Measurements from ENCODE around the gene NOX3. TPM values are rescaled to one million over a fixed set of nuclear protein-coding genes. Genes with fewer than 3 reads are reported as not detected.

The NOX3 gene
- total and polyA plus RNA-seq, 4 donors = not detected

DNA sequence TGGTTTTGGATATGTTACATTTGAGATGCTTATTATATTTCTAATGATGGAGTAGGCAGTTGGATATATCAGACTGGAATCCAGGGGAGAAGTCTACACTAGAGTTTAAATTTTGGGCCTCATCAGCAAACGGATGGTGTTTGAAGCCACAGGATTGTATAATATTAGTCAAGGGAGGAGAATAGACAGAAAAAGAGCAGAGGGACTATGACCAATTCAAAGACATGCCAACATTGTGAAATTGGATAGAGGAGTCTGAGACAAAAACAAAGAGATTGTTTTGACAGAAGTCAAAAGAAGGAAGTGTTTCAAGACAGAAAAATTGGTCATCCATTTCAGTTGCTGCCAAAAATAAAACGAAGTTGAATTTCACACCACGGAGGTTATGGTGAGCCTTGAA is 66.5 kb downstream of the NOX3 start:
- no peak overlapping the region for H3K27ac ChIP-seq (ENCODE audit: low read depth in 1 of 2, low read length in 1 of 2)
- ATAC-seq (ENCODE audit: insufficient read depth, low FRiP score) (no peak), DNase-seq (no peak)
- no peaks in the 10 kb centered on the region for H3K9me3 ChIP-seq (ENCODE audit: control insufficient read depth in 4 of 4, insufficient read depth in 3 of 4, low read length in 3 of 4)
- 60 to 72% methylated on average over 3 of the region's 3 CpGs for WGBS, 2 donors
- no peaks in the 10 kb centered on the region for H3K36me3 ChIP-seq (ENCODE audit: control insufficient read depth in 4 of 4, insufficient read depth in 4 of 4, low read length in 4 of 4)
- TF ChIP-seq, protein P1, sequence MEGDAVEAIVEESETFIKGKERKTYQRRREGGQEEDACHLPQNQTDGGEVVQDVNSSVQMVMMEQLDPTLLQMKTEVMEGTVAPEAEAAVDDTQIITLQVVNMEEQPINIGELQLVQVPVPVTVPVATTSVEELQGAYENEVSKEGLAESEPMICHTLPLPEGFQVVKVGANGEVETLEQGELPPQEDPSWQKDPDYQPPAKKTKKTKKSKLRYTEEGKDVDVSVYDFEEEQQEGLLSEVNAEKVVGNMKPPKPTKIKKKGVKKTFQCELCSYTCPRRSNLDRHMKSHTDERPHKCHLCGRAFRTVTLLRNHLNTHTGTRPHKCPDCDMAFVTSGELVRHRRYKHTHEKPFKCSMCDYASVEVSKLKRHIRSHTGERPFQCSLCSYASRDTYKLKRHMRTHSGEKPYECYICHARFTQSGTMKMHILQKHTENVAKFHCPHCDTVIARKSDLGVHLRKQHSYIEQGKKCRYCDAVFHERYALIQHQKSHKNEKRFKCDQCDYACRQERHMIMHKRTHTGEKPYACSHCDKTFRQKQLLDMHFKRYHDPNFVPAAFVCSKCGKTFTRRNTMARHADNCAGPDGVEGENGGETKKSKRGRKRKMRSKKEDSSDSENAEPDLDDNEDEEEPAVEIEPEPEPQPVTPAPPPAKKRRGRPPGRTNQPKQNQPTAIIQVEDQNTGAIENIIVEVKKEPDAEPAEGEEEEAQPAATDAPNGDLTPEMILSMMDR (IDR thresholded peaks at IDR 0.05; ENCODE audit: control extremely low read depth, extremely low read depth) = no peak
- H3K4me3 ChIP-seq = no peak overlapping the region
- H3K27me3 ChIP-seq (ENCODE audit: control insufficient read depth in 3 of 3, insufficient read depth in 3 of 3, low read length in 2 of 3) = no peaks in the 10 kb centered on the region
- H3K9ac ChIP-seq (ENCODE audit: insufficient read depth in 1 of 2, low read length in 2 of 2) = no peak overlapping the region
- H3K4me1 ChIP-seq (ENCODE audit: control insufficient read depth in 5 of 5, insufficient read depth in 5 of 5, low read length in 5 of 5) = no peaks in the 10 kb centered on the region

GRCh38 chr6:155388591-155388990 is 67.0 kb downstream of the NOX3 start:
- H3K9me3 ChIP-seq (ENCODE audit: control insufficient read depth in 4 of 4, insufficient read depth in 3 of 4, low read length in 3 of 4) = no peaks in the 10 kb centered on the region
- H3K27me3 ChIP-seq (ENCODE audit: control insufficient read depth in 3 of 3, insufficient read depth in 3 of 3, low read length in 2 of 3) = no peaks in the 10 kb centered on the region
- no peak for ATAC-seq (ENCODE audit: insufficient read depth, low FRiP score)
- H3K4me1 ChIP-seq (ENCODE audit: control insufficient read depth in 5 of 5, insufficient read depth in 5 of 5, low read length in 5 of 5) = no peaks in the 10 kb centered on the region
- TF ChIP-seq, protein P1 (IDR thresholded peaks at IDR 0.05; ENCODE audit: control extremely low read depth, extremely low read depth) = no peak
- no peak for DNase-seq
- no peak overlapping the region for H3K4me3 ChIP-seq
- no peak overlapping the region for H3K9ac ChIP-seq (ENCODE audit: insufficient read depth in 1 of 2, low read length in 2 of 2)
- no peak overlapping the region for H3K27ac ChIP-seq (ENCODE audit: low read depth in 1 of 2, low read length in 1 of 2)
- no peaks in the 10 kb centered on the region for H3K36me3 ChIP-seq (ENCODE audit: control insufficient read depth in 4 of 4, insufficient read depth in 4 of 4, low read length in 4 of 4)

- Histone ChIP-seq H3K4me1 (ENCODE audit: control insufficient read depth in 5 of 5, insufficient read depth in 5 of 5, low read length in 5 of 5) (no peaks in the 10 kb centered on the region), H3K36me3 (ENCODE audit: control insufficient read depth in 4 of 4, insufficient read depth in 4 of 4, low read length in 4 of 4) (no peaks in the 10 kb centered on the region), H3K27me3 (ENCODE audit: control insufficient read depth in 3 of 3, insufficient read depth in 3 of 3, low read length in 2 of 3) (no peaks in the 10 kb centered on the region), H3K4me3 (no peak overlapping the region), H3K9ac (ENCODE audit: insufficient read depth in 1 of 2, low read length in 2 of 2) (no peak overlapping the region), H3K9me3 (ENCODE audit: control insufficient read depth in 4 of 4, insufficient read depth in 3 of 4, low read length in 3 of 4) (peaks cover 0 to 2% (median 0%) of the 10 kb centered on the region in 4 donors), H3K27ac (ENCODE audit: low read depth in 1 of 2, low read length in 1 of 2) (no peak overlapping the region)
- TF ChIP-seq, protein P1 (IDR thresholded peaks at IDR 0.05; ENCODE audit: control extremely low read depth, extremely low read depth) = no peak
- DNase-seq (no peak), ATAC-seq (ENCODE audit: insufficient read depth, low FRiP score) (no peak)
- WGBS, 2 donors = 85 to 89% methylated on average over 2 of the region's 2 CpGs
Measured at GRCh38 chr6:155387481-155387880, 68.2 kb downstream of the NOX3 start.

- Histone ChIP-seq H3K9me3 (ENCODE audit: control insufficient read depth in 4 of 4, insufficient read depth in 3 of 4, low read length in 3 of 4) (peaks cover 0 to 2% (median 0%) of the 10 kb centered on the region in 4 donors), H3K4me3 (no peak overlapping the region), H3K9ac (ENCODE audit: insufficient read depth in 1 of 2, low read length in 2 of 2) (no peak overlapping the region), H3K27me3 (ENCODE audit: control insufficient read depth in 3 of 3, insufficient read depth in 3 of 3, low read length in 2 of 3) (no peaks in the 10 kb centered on the region), H3K36me3 (ENCODE audit: control insufficient read depth in 4 of 4, insufficient read depth in 4 of 4, low read length in 4 of 4) (no peaks in the 10 kb centered on the region), H3K4me1 (ENCODE audit: control insufficient read depth in 5 of 5, insufficient read depth in 5 of 5, low read length in 5 of 5) (no peaks in the 10 kb centered on the region), H3K27ac (ENCODE audit: low read depth in 1 of 2, low read length in 1 of 2) (no peak overlapping the region)
- 94 to 96% methylated on average over 15 of the region's 15 CpGs for WGBS, 2 donors
- ATAC-seq (ENCODE audit: insufficient read depth, low FRiP score) = no peak
- no peak for DNase-seq
- TF ChIP-seq, protein P1 (IDR thresholded peaks at IDR 0.05; ENCODE audit: control extremely low read depth, extremely low read depth) = no peak
Measured at GRCh38 chr6:155384321-155384952, 71.2 kb downstream of the NOX3 start.

All from lung (tissue), 12 donors.